ENCODE measurements around the gene TAGAP.

DNA sequence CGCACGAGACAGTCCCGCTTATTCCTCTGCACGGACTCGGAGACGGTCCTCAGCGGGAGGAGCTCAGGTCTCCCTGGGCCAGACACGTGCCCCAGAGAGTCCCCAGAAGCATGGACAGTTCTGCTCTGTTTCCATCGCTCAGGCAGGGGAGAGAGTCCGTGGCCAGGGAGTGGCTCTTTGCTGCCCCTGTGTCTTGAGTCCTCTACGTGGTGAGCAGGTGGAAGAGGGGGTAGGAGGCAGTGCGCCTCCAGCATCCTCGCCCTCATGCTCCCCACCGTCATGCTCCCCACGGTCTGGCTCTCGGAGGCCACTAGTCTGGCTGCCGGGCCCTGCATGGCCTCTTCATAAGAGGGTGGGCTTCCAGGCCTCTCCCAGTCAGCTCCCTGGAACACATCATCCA lies 8.9 kb downstream of the TAGAP start:
- TF ChIP-seq CTCF (IDR thresholded peaks at IDR 0.05) (no peak), USF2 (CRISPR knock-in tag; IDR thresholded peaks at IDR 0.05) (no peak), JUN (CRISPR knock-in tag; IDR thresholded peaks at IDR 0.05) (no peak), ATF3 (CRISPR knock-in tag; conservative IDR thresholded peaks at IDR 0.05) (no peak), CDX4 (CRISPR knock-in tag; IDR thresholded peaks at IDR 0.05; ENCODE audit: borderline replicate concordance) (no peak), ELF4 (CRISPR knock-in tag; IDR thresholded peaks at IDR 0.05; ENCODE audit: low read depth) (no peak)
- TF ChIP-seq, protein P1, sequence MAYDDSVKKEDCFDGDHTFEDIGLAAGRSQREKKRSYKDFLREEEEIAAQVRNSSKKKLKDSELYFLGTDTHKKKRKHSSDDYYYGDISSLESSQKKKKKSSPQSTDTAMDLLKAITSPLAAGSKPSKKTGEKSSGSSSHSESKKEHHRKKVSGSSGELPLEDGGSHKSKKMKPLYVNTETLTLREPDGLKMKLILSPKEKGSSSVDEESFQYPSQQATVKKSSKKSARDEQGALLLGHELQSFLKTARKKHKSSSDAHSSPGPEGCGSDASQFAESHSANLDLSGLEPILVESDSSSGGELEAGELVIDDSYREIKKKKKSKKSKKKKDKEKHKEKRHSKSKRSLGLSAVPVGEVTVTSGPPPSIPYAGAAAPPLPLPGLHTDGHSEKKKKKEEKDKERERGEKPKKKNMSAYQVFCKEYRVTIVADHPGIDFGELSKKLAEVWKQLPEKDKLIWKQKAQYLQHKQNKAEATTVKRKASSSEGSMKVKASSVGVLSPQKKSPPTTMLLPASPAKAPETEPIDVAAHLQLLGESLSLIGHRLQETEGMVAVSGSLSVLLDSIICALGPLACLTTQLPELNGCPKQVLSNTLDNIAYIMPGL (CRISPR knock-in tag; IDR thresholded peaks at IDR 0.05), result no peak
- TF ChIP-seq, protein P2, sequence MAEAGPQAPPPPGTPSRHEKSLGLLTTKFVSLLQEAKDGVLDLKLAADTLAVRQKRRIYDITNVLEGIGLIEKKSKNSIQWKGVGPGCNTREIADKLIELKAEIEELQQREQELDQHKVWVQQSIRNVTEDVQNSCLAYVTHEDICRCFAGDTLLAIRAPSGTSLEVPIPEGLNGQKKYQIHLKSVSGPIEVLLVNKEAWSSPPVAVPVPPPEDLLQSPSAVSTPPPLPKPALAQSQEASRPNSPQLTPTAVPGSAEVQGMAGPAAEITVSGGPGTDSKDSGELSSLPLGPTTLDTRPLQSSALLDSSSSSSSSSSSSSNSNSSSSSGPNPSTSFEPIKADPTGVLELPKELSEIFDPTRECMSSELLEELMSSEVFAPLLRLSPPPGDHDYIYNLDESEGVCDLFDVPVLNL (CRISPR knock-in tag; IDR thresholded peaks at IDR 0.05; ENCODE audit: borderline replicate concordance, low read depth), result no peak

Data from WTC11 (cell line).